ENCODE results near the gene MICAL3. TPM values are rescaled to one million over a fixed set of nuclear protein-coding genes. Genes with fewer than 3 reads are reported as not detected.

The MICAL3 gene
- total and polyA plus RNA-seq, 9 of the 15 experiments (the other 6 are each of a cell fraction or from before 2014, with no cell fraction given): 0.53 to 32.1 (median 12.3) TPM

- TF ChIP-seq VEZF1 (CRISPR knock-in tag; IDR thresholded peaks at IDR 0.05) (peak; percentile 81), AFF1 (IDR thresholded peaks at IDR 0.05; ENCODE audit: low read depth in 1 of 2, partially characterized antibody in 2 of 2) (no peak), FOXA3 (CRISPR knock-in tag; conservative IDR thresholded peaks at IDR 0.05 in 1 of 2, IDR thresholded peaks at IDR 0.05 in 1 of 2) (no peak), ZNF57 (CRISPR knock-in tag; IDR thresholded peaks at IDR 0.05) (no peak), ZNF24 (IDR thresholded peaks at IDR 0.05) (no peak), CXXC5 (CRISPR knock-in tag; IDR thresholded peaks at IDR 0.05) (peak; percentile 39), POLR2B (IDR thresholded peaks at IDR 0.05; ENCODE audit: low read depth, partially characterized antibody) (no peak), ZBTB7A (IDR thresholded peaks at IDR 0.05; ENCODE audit: borderline replicate concordance, control insufficient read depth, low read depth, low read length) (peak; percentile 67; the same call in 1 of the 2 replicates), TAL1 (IDR thresholded peaks at IDR 0.05) (no peak), ZNF3 (CRISPR knock-in tag; IDR thresholded peaks at IDR 0.05) (no peak), YY1 (IDR thresholded peaks at IDR 0.05; ENCODE audit: borderline replicate concordance in 1 of 3, control insufficient read depth in 1 of 3, extremely low read depth in 1 of 3, insufficient read depth in 3 of 3, insufficient read length in 1 of 3, insufficient replicate concordance in 2 of 3, low read depth in 1 of 3, low read length in 2 of 3) (peak in 1 of 3 experiments; percentile 72), ZMIZ1 (IDR thresholded peaks at IDR 0.05; ENCODE audit: low read depth in 2 of 2, low read length in 2 of 2) (no peak), ZBTB5 (IDR thresholded peaks at IDR 0.05) (no peak), CREM (IDR thresholded peaks at IDR 0.05; ENCODE audit: low read depth) (0 out of 2 replicates have a peak, but pooled peaks have one; percentile 2), NFIC (IDR thresholded peaks at IDR 0.05) (0 out of 2 replicates have a peak, but pooled peaks have one; percentile 13)
Measured at GRCh38 chr22:17774206-17774925, 250.0 kb downstream of the MICAL3 start, which contains the start of gene BID (continued).

Measured in K562 (cell line).